Stimulated activated naive CD4-positive, alpha-beta T cell (primary cell): ENCODE results near the gene MAGEA9.
A peak's percentile ranks its signal among the peaks of the same experiment; 100 is the strongest.
"Not testable (repeated sequence)": the region's sequence is repeated elsewhere in the genome, so short reads cannot be mapped to it uniquely, and the experiment has no call there.

Experiments
- DNase-seq, 6 experiments: peaks; one replicate each; lab custom pipeline; 2025; lab: John Stamatoyannopoulos, UW

The MAGEA9 gene

DNA sequence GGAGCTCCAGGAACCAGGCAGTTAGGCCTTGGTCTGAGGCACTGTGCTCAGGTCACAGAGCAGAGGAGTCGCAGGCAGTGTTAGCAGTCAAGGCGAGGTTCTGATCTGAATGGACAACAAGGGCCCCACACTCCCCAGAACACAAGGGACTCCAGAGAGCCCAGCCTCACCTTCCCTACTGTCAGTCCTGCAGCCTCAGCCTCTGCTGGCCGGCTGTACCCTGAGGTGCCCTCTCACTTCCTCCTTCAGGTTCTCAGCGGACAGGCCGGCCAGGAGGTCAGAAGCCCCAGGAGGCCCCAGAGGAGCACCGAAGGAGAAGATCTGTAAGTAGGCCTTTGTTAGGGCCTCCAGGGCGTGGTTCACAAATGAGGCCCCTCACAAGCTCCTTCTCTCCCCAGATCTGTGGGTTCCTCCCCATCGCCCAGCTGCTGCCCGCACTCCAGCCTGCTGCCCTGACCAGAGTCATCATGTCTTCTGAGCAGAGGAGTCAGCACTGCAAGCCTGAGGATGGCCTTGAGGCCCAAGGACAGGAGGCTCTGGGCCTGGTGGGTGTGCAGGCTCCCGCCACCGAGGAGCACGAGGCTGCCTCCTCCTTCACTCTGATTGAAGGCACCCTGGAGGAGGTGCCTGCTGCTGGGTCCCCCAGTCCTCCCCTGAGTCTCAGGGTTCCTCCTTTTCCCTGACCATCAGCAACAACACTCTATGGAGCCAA, 26.2 kb downstream of the MAGEA9 start:
- DNase-seq, result no peak

DNA sequence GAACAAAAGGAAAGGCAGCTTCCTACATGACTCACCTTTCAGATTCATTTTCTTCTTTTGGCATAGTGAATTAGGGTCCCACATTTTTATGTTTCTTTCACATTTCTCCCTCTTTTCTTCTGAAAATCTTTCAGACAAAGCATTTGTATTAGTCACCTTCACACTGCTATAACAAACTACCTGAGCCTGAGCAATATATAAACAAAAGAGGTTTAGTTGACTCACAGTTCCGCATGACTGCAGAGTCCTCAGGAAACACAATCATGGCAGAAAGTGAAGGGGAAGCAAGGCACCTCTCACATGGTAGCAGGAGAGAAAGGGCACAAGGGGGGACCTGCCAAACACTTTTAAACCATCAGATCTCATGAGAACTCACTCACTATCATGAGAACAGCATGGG, 36.9 kb downstream of the MAGEA9 start:
- DNase-seq, result no peak

DNA sequence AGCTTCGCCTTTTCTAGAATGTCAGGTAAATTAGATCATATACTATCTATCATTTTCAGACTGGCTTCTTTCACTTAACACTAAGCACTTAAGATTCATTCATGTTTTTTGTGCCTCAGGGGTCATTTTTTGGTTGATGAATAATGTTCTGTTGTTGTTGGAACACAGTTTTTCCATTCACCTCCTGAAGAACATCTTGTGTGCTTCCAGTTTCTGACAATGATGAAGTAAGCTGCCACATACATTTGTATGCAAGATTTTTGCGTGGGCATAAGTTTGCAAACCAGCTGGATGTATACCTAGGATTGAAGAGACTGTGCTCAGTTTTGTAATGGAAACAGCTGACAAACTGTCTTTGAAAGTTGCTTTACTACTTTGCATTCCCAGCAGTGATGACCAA, 37.6 kb downstream of the MAGEA9 start:
- DNase-seq, result no peak

DNA sequence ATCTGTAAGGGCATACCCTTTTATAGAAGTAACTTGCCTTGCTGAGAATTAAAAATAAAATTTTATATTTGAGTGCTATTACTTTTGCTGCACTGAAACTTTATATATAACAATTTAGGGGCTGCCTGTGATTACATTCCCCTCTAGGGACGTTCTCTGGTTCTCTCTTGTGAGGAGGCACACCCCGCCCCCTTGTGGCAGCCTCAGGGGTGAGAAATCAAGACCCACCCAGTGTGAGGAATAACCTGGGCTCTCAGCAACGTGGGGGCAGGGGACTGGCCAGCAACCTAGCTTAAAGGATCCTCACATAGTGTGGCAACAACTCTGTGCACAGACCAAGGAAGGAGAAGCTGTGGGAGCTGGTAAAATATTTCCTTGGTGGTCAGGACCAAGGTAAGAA, 43.7 kb downstream of the MAGEA9 start:
- peak in 5 of 6 experiments; percentile 2 to 8 (median 3) for DNase-seq

DNA sequence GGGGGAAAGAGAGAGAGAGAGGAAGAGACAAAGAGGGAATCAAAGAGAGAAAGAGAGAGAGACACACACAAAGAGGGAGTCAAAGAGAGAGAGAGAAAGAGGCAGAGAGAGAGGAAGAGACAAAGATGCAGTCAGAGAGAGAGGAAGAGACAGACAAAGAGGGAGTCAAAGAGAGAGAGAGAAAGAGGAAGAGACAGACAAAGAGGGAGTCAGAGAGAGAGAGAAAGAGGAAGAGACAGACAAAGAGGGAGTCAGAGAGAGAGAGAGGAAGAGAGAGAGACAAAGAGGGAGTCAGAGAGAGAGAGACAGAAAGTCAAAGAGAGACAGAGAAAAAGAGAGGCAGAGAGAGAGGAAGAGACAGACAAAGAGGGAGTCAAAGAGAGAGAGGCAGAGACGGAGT, 45.5 kb downstream of the MAGEA9 start:
- DNase-seq, result no peak

DNA sequence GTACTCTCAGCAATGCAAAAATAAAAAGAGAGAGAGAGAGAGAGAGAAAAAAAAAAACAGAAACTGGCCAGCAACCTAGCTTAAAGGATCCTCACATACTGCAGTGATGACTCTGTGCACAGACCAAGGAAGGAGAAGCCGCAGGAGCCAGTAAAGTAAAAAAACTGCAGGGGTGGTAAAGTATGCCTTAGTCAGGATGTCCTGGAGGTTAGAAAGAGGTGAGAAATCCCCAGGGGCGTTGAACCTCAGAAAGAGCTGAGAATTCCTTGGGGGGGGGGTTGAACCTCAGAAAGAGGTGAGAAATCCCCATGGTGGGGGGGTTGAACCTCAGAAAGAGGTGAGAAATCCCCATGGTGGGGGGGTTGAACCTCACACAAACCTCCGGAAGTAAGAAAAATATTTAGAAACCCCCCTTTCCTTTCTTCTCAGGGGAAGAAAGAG, 48.0 kb downstream of the MAGEA9 start:
- DNase-seq, result peak in 3 of 6 experiments; percentile 8 to 15 (median 8)

DNA sequence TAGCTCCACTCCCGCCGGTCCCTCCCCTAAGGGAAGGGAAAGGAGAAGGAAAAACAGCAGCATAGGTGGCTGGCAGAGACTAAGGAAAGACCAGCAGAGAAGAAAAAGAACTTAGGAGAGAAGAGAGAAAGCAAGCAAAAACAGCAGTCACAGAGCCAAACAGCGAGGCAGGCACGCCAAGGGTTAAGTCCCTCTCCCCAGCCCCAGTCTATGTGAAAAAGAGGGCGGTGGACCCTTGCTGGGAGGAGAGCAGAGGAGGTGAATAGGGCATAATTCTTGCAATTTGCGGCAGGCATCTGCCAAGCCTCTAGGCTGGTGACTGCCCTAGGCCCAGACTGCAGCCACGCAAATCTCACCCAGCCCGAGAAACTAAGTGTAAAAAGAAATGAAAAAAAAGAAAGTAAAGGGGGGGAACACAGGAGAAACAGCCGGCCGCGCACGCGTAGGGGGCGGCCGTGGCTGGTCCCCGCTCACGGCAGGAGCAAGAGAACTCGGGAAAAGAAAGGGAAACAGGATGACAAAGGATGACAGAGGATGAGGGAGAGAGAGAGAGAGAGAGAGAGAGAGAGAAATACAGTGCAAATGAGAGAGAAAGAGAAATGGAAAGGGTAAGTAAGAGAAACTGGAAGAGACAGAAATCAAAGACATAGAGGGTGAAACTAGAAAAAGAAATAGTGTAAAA, 48.6 kb downstream of the MAGEA9 start:
- DNase-seq, result peak in 2 of 6 experiments; percentile 3 to 15

DNA sequence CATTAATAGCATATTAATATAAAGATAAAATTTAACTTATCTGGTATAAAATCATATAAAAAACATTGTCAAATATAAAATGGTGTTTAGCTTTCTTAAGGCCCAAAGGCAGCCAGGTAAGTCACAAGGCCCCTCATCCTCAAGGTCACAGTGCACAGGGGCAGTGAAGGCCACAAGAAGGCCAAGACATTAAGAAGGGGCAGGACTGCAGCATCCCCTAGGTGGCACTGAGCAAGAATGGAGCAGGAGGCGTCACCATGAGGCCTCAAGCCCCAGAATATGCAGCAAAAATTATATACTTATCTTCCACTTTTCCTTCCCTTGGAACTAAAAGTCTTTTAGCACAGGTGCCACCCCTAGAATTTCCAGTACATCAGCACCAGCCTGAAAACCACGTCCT, 49.7 kb downstream of the MAGEA9 start:
- no peak for DNase-seq

DNA sequence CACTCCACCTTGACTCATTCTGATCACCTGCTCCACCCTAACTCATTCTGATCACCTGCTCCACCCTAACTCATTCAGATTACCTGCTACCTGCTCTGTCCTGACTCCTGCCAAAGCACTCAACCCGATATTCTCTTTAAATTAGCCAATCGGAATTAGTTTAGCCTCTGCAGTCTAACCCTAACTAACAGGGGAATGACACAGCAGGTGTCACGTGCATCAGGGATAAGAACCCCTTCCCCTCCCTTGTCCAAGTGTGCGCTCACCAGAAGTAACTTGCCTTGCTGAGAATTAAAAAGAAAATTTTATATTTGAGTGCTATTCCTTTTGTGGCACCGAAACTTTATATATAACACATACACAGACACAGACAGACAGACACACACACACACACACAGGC, 55.0 kb downstream of the MAGEA9 start:
- not testable (repeated sequence) for DNase-seq

DNA sequence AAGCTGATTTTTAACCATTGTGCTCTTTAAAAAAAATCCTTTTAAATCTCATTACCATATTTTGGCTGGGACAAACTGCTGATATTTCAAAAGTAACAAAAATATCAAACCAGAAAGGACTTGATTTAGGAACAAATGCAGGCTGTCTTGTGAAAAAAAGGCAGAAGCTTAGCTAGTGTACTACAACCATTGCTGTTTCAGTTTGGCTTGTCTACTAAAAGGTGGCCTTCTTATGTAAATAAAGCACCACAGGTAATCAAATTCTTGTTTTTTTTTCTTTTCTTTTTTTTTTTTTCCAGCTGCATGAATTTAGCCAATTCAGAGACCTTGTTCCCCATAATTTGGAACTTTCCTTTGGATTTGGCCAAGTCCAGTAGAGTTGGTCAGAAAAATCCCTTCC, 55.4 kb downstream of the MAGEA9 start:
- DNase-seq, result no peak
